Spleen (tissue), 13 donors: ENCODE results near the gene NOTCH3. TPM values are rescaled to one million over a fixed set of nuclear protein-coding genes. Genes with fewer than 3 reads are reported as not detected.

ENCODE experiments used
- DNase-seq: peaks from one replicate; pipeline ENCODE4 v3.0.0-alpha.2; 2020
- H3K27ac ChIP-seq, 8 donors: fragments of 200-600 bp; sonication (generic) in 7 of 8; 1 replicate in 4 of 8; 2 replicates in 4 of 8; pipeline versions ENCODE4 v1.5.0 to v1.8.0; 2016 to 2021; ENCODE audit warnings: inconsistent platforms in 4 of 8, mild to moderate bottlenecking in 4 of 8, moderate library complexity in 1 of 8
- H3K27me3 ChIP-seq, 7 donors: fragments of 200-600 bp; sonication (generic) in 6 of 7; replicated peaks in 1 of 7; 1 replicate in 4 of 7; 2 replicates in 3 of 7; pipeline versions ENCODE4 v1.5.0 to v1.8.0; 2016 to 2021; ENCODE audit warnings: inconsistent platforms in 3 of 7, mild to moderate bottlenecking in 1 of 7
- H3K36me3 ChIP-seq, 6 donors: fragments of 200-600 bp; sonication (generic) in 5 of 6; 1 replicate in 4 of 6; 2 replicates in 2 of 6; pipeline versions ENCODE4 v1.5.0 to v1.8.0; 2016 to 2021; ENCODE audit warnings: inconsistent platforms in 2 of 6
- H3K4me1 ChIP-seq, 6 donors: fragments of 200-600 bp; sonication (generic) in 5 of 6; 1 replicate in 3 of 6; 2 replicates in 3 of 6; pipeline versions ENCODE4 v1.5.0 to v1.8.0; 2016 to 2021; ENCODE audit warnings: inconsistent platforms in 3 of 6
- H3K4me3 ChIP-seq, 8 donors: fragments of 200-600 bp; sonication (generic) in 7 of 8; 1 replicate in 4 of 8; 2 replicates in 4 of 8; pipeline versions ENCODE4 v1.5.0 to v1.8.0; 2016 to 2021; ENCODE audit warnings: inconsistent platforms in 4 of 8, mild to moderate bottlenecking in 4 of 8, moderate library complexity in 2 of 8
- H3K9me3 ChIP-seq, 8 donors: fragments of 200-600 bp; sonication (generic) in 7 of 8; 1 replicate in 4 of 8; 2 replicates in 4 of 8; pipeline versions ENCODE4 v1.5.0 to v1.8.0; 2016 to 2021; ENCODE audit warnings: inconsistent platforms in 4 of 8
- CTCF ChIP-seq, 11 experiments: fragments of 200-600 bp in 7 of 11; fragments of 450-650 bp in 4 of 11; sonication (generic) in 4 of 11; IDR thresholded peaks in 8 of 11; conservative IDR thresholded peaks in 3 of 11; 1 replicate in 7 of 11; 2 replicates in 4 of 11; pipeline versions ENCODE4 v1.4.0 to v1.8.0; 2016 to 2021; ENCODE audit warnings: antibody characterized with exemption in 11 of 11, inconsistent platforms in 4 of 11, mild to moderate bottlenecking in 1 of 11
- POLR2A ChIP-seq, 3 donors: fragments of 450-650 bp; IDR thresholded peaks; one replicate each; pipeline ENCODE4 v1.5.1; 2017; ENCODE audit warnings: antibody characterized with exemption in 3 of 3, mild to moderate bottlenecking in 1 of 3
- POLR2AphosphoS5 ChIP-seq, 3 donors: sonication (generic); formaldehyde crosslinking; IDR thresholded peaks; one replicate each; pipeline ENCODE4 v1.5.1; 2017; ENCODE audit warnings: antibody characterized with exemption in 3 of 3
- WGBS, 5 donors: extraction: QIAGEN DNeasy Blood & Tissue Kit in 3 of 5; methylation state at CpG; one replicate each; pipeline versions ENCODE4 v1.1.5 to v1.1.7; 2013 to 2018; 5-methylcytosine and 5-hydroxymethylcytosine counted together
- intact Hi-C: fragments of 100-400 bp; cut with DNase I; formaldehyde crosslinking; loops from one replicate; pipeline ENCODE4 v1.15.0; 2023; ENCODE audit warnings: low total_unique reads
- long read RNA-seq, 2 donors: transcript quantifications; one replicate each; lab custom pipeline, GENCODE V29; 2026
- polyA plus RNA-seq, 3 donors: library from polyadenylated mRNA; stranded (reverse); fragments of 200-250 nt; gene quantifications; one replicate each; pipeline ENCODE4 v1.2.1, GENCODE V29; 2013
- total RNA-seq, 7 donors: library from RNA; depleted of rRNA in 3 of 7; stranded (reverse); fragments of >200 nt in 3 of 7; fragmentation: NEBNext Ultra II Directional in 4 of 7; extraction: Animal tissue kit (Norgen Biotek cat#: 25700) in 4 of 7; gene quantifications; one replicate each; pipeline versions ENCODE4 v1.1.0 to v1.2.1, GENCODE V29; 2016 to 2021
- donor health status: healthy with polysubstance abuse.
- donor health status: DM: no; HTN: no; CAD: no; lungs with moderate emphysema.
- donor health status: DM: no; HTN: no; CAD: no.
- donor health status: Bipolar disorder and iron deficiency.
- donor health status: healthy.
- donor health status: DM: no; HTN: no; CAD: no.
- donor health status: DM: yes; HTN: yes; CAD: no.

The NOTCH3 gene
- total RNA-seq (10 to 100 TPM; 52.1 to 94.9 (median 62.6) TPM), polyA plus RNA-seq (1 to 10 TPM; 1.4 to 5.9 (median 2.5) TPM)
- long read RNA-seq, donor 1, full-length matches to known transcripts = 1 of 9 reads
- long read RNA-seq, donor 1, partial matches to known transcripts = 8 of 9 reads
- long read RNA-seq, donor 1, other reads (novel, unspliced or antisense) = 0 of 9 reads
- long read RNA-seq, donor 2, full-length matches to known transcripts = 2 of 2 reads
- long read RNA-seq, donor 2, partial matches to known transcripts = 0 of 2 reads
- long read RNA-seq, donor 2, other reads (novel, unspliced or antisense) = 0 of 2 reads

- 5 to 8% (median 6%) methylated on average over 32 to 74 of the region's 74 CpGs for WGBS, 5 donors
- Histone ChIP-seq H3K4me1 (peaks cover 0 to 54% (median 38%) of the 10 kb centered on the region in 6 donors), H3K27ac (peak within 1 kb of the TSS in 6 of 8 donors; percentile 48 to 80 (median 67)), H3K27me3 (peaks cover 2 to 81% (median 32%) of the 10 kb centered on the region in 7 donors), H3K36me3 (no peaks in the 10 kb centered on the region), H3K4me3 (peak within 1 kb of the TSS; percentile 10 to 69 (median 34)), H3K9me3 (no peaks in the 10 kb centered on the region)
- intact Hi-C loops = no loop called here
- TF ChIP-seq CTCF (IDR thresholded peaks at IDR 0.05 in 8 of 11, conservative IDR thresholded peaks at IDR 0.05 in 3 of 11) = no peak
- TF ChIP-seq POLR2AphosphoS5 (IDR thresholded peaks at IDR 0.05) = peak in 2 of 3 donors; percentile 46 to 52
- no peak for DNase-seq
Observed at GRCh38 chr19:15200553-15201364, at the start of gene NOTCH3. TSS of gene NOTCH3 (minus strand) at chr19:15200995. CDS start at chr19:15200905, 90 bp downstream.

GRCh38 chr19:15250640-15250993 lies 49.8 kb upstream of the NOTCH3 start:
- Histone ChIP-seq H3K4me1 (peaks cover 3 to 90% (median 54%) of the 10 kb centered on the region in 6 donors), H3K27ac (peak overlapping the region; percentile 35 to 82 (median 78)), H3K27me3 (no peaks in the 10 kb centered on the region), H3K9me3 (no peaks in the 10 kb centered on the region), H3K4me3 (no peak overlapping the region), H3K36me3 (peaks cover 4 to 100% (median 87%) of the 10 kb centered on the region in 6 donors)
- WGBS, 5 donors = 55 to 81% (median 76%) methylated on average over 1 of the region's 1 CpG; no CpG with 5 or more reads in 1 of the 5 donors
- TF ChIP-seq POLR2A (IDR thresholded peaks at IDR 0.05) (no peak), CTCF (IDR thresholded peaks at IDR 0.05 in 8 of 11, conservative IDR thresholded peaks at IDR 0.05 in 3 of 11) (no peak), POLR2AphosphoS5 (IDR thresholded peaks at IDR 0.05) (no peak)
- intact Hi-C loops = no loop called here
- no peak for DNase-seq

- H3K27ac ChIP-seq = peak overlapping the region; percentile 35 to 82 (median 78)
- no peak for DNase-seq
- peaks cover 0 to 100% (median 87%) of the 10 kb centered on the region in 6 donors for H3K36me3 ChIP-seq
- H3K4me3 ChIP-seq = no peak overlapping the region
- H3K9me3 ChIP-seq = no peaks in the 10 kb centered on the region
- intact Hi-C loops = no loop called here
- peaks cover 3 to 91% (median 57%) of the 10 kb centered on the region in 6 donors for H3K4me1 ChIP-seq
- TF ChIP-seq POLR2A (IDR thresholded peaks at IDR 0.05) = no peak
- TF ChIP-seq CTCF (IDR thresholded peaks at IDR 0.05 in 8 of 11, conservative IDR thresholded peaks at IDR 0.05 in 3 of 11) = no peak
- TF ChIP-seq POLR2AphosphoS5 (IDR thresholded peaks at IDR 0.05) = peak in 2 of 3 donors; percentile 42 to 68
- WGBS, 5 donors = 64 to 88% (median 84%) methylated on average over 14 to 15 of the region's 15 CpGs
- no peaks in the 10 kb centered on the region for H3K27me3 ChIP-seq
Observed at GRCh38 chr19:15249972-15250639, 49.3 kb upstream of the NOTCH3 start.
